ENCODE results near the gene UPK3A. TPM values are rescaled to one million over a fixed set of nuclear protein-coding genes. Genes with fewer than 3 reads are reported as not detected.

UPK3A gene
- total and polyA plus RNA-seq, 2 of the 8 experiments (the other 6 are each of a cell fraction or from before 2014, with no cell fraction given): 0.35 to 1.7 TPM

- no peak overlapping the region for H3K4ac ChIP-seq (replicated peaks; ENCODE audit: insufficient read length, low read depth, low read length)
- H2AFZ ChIP-seq (ENCODE audit: low read length): no peak overlapping the region
- no peak overlapping the region for H4K91ac ChIP-seq (replicated peaks; ENCODE audit: insufficient read length, low read length)
- H2BK120ac ChIP-seq (replicated peaks; ENCODE audit: low read depth, low read length): no peak overlapping the region
- no peaks in the 10 kb centered on the region for H3K27me3 ChIP-seq (replicated peaks in 1 of 4; ENCODE audit: control insufficient read depth in 3 of 4, extremely low read depth in 1 of 4, insufficient read depth in 3 of 4, low read length in 3 of 4)
- H3K79me1 ChIP-seq (ENCODE audit: low read depth, low read length): no peaks in the 10 kb centered on the region
- H3K27ac ChIP-seq (ENCODE audit: low read depth, low read length): no peak overlapping the region
- H4K8ac ChIP-seq (ENCODE audit: extremely low read depth, insufficient read depth, low read length): no peak overlapping the region
- H3K9ac ChIP-seq (replicated peaks in 1 of 4; ENCODE audit: extremely low read depth in 1 of 4, low read depth in 3 of 4, low read length in 3 of 4): no peak overlapping the region
- H3K79me2 ChIP-seq (ENCODE audit: control insufficient read depth in 1 of 2, insufficient read depth in 2 of 2, low read length in 2 of 2): no peaks in the 10 kb centered on the region
- no peak overlapping the region for H3K4me2 ChIP-seq (ENCODE audit: insufficient read depth in 1 of 2, low read depth in 2 of 2, low read length in 2 of 2)
- no peak overlapping the region for H2BK12ac ChIP-seq (ENCODE audit: low read depth, low read length)
- ChIA-PET POLR2A (ENCODE audit: partially characterized antibody) (no interaction called here), CTCF (ENCODE audit: partially characterized antibody) (interaction anchor here (0.6 to 1.6 kb wide), 2 partner anchors 10 to 24 kb away, joined by 3 to 5 read pairs; no protein-coding TSS in a partner anchor)
- no peaks in the 10 kb centered on the region for H3K4me1 ChIP-seq (replicated peaks in 1 of 4; ENCODE audit: control insufficient read depth in 3 of 4, insufficient read depth in 4 of 4, low read length in 3 of 4)
- H2BK20ac ChIP-seq (ENCODE audit: low read length): no peak overlapping the region
- H3K18ac ChIP-seq (ENCODE audit: extremely low read depth, low read length): no peak overlapping the region
- H4K20me1 ChIP-seq (replicated peaks in 1 of 2; ENCODE audit: control insufficient read depth in 1 of 2, insufficient read depth in 2 of 2, low read length in 2 of 2): no peaks in the 10 kb centered on the region
- FAIRE-seq (no peak), DNase-seq (ENCODE audit: low read depth in 1 of 2, low spot score in 2 of 2) (no peak)
- no peak overlapping the region for H2AK5ac ChIP-seq (ENCODE audit: low read depth, low read length)
- no peak overlapping the region for H3K14ac ChIP-seq (ENCODE audit: insufficient read length)
- no peaks in the 10 kb centered on the region for H3K9me3 ChIP-seq (ENCODE audit: insufficient read depth in 2 of 2, low read depth in 1 of 2, low read length in 1 of 2)
- H3K23ac ChIP-seq (ENCODE audit: insufficient read length): no peak overlapping the region
- H2BK15ac ChIP-seq (ENCODE audit: low read length): no peak overlapping the region
- H4K5ac ChIP-seq (ENCODE audit: insufficient read length, low read depth, low read length): no peak overlapping the region
- no peak overlapping the region for H2BK5ac ChIP-seq (ENCODE audit: low read depth, low read length)
- WGBS, 2 experiments (ENCODE audit: extremely low coverage in 1 of 2, insufficient coverage in 1 of 2, insufficient read length in 1 of 2, insufficient replicate concordance in 2 of 2, low coverage in 1 of 2, low lambda C conversion rate in 2 of 2, missing lambda C conversion rate in 1 of 2): 88% methylated on average over 6 of the region's 6 CpGs; no CpG with 5 or more reads in 1 of the 2 experiments
- no peak for TF ChIP-seq SP1 (IDR thresholded peaks at IDR 0.05; ENCODE audit: low read depth, low read length)
- no peak for TF ChIP-seq CBX8 (IDR thresholded peaks at IDR 0.05; ENCODE audit: borderline replicate concordance, low read depth, low read length)
- TF ChIP-seq SIRT6 (IDR thresholded peaks at IDR 0.05; ENCODE audit: low read length): no peak
- no peak for TF ChIP-seq MAFK (IDR thresholded peaks at IDR 0.05; ENCODE audit: low read depth, low read length)
- no peak for TF ChIP-seq SRF (IDR thresholded peaks at IDR 0.05; ENCODE audit: low read depth, low read length)
- TF ChIP-seq SAP30 (IDR thresholded peaks at IDR 0.05; ENCODE audit: insufficient read depth, insufficient replicate concordance, low read length): no peak
- no peak for TF ChIP-seq RBBP5 (IDR thresholded peaks at IDR 0.05; ENCODE audit: borderline replicate concordance, low read depth, low read length)
- no peak for TF ChIP-seq TCF12 (IDR thresholded peaks at IDR 0.05; ENCODE audit: low read depth, low read length)
- no peak for TF ChIP-seq SP4 (IDR thresholded peaks at IDR 0.05; ENCODE audit: low read length)
- TF ChIP-seq POU5F1 (IDR thresholded peaks at IDR 0.05; ENCODE audit: low read depth, low read length): no peak
- TF ChIP-seq RAD21 (IDR thresholded peaks at IDR 0.05 in 1 of 2, conservative IDR thresholded peaks at IDR 0.05 in 1 of 2; ENCODE audit: low read depth in 2 of 2, low read length in 2 of 2): no peak
- H3K23me2 ChIP-seq (ENCODE audit: low read depth, low read length): no peaks in the 10 kb centered on the region
- peaks cover 0 to 19% (median 4%) of the 10 kb centered on the region in 4 experiments; a peak in 4 of 8 replicates for H3K36me3 ChIP-seq (ENCODE audit: control insufficient read depth in 2 of 4, insufficient read depth in 4 of 4, low read length in 3 of 4)
- H3K56ac ChIP-seq (replicated peaks; ENCODE audit: insufficient read length, low read depth, low read length): no peak overlapping the region
- no peak overlapping the region for H3K4me3 ChIP-seq (ENCODE audit: extremely low read depth in 1 of 4, insufficient read depth in 2 of 4, low read depth in 3 of 4, low read length in 4 of 4)
Measured at GRCh38 chr22:45341498-45341897, 56.7 kb downstream of the UPK3A start.
